GM10248 (cell line): ENCODE data around the gene SEMA7A.

Experiments used
- CTCF ChIA-PET: fragments of 300-600 bp; sonication (Branson Sonifier 250); formaldehyde crosslinking; extraction: SDS; loops from one replicate; lab custom pipeline; 2021; ENCODE audit warnings: antibody characterized with exemption; lab: Yijun Ruan, JAX
- POLR2A ChIA-PET: fragments of 350-650 bp; sonication (Branson Sonifier 250); formaldehyde crosslinking; extraction: SDS; loops from one replicate; lab custom pipeline; 2020; ENCODE audit warnings: antibody characterized with exemption; lab: Yijun Ruan, JAX
- DNase-seq: peaks from one replicate; pipeline ENCODE4 v3.0.0; 2012; ENCODE audit errors: extremely low spot score
- CTCF ChIP-seq: IDR thresholded peaks from 2 replicates; pipeline ENCODE4 v1.5.1; 2012; ENCODE audit warnings: mild to moderate bottlenecking, low read depth; ENCODE audit errors: extremely low read depth, missing control alignments, control extremely low read depth

Gene SEMA7A

GRCh38 chr15:74402873-74403587 lies 30.7 kb downstream of the SEMA7A start:
- DNase-seq = peak; percentile 79
- no peak for TF ChIP-seq CTCF
- CTCF ChIA-PET = interaction anchor here (0.9 to 14.7 kb wide), 13 partner anchors 9 to 142 kb away, joined by 3 to 160 read pairs (median 4); partner anchors contain the start of gene SEMA7A
- POLR2A ChIA-PET = interaction anchor here (0.7 to 3.7 kb wide), 11 partner anchors 8 to 138 kb away, joined by 3 to 29 read pairs (median 6); partner anchors contain the start of gene SEMA7A

DNA sequence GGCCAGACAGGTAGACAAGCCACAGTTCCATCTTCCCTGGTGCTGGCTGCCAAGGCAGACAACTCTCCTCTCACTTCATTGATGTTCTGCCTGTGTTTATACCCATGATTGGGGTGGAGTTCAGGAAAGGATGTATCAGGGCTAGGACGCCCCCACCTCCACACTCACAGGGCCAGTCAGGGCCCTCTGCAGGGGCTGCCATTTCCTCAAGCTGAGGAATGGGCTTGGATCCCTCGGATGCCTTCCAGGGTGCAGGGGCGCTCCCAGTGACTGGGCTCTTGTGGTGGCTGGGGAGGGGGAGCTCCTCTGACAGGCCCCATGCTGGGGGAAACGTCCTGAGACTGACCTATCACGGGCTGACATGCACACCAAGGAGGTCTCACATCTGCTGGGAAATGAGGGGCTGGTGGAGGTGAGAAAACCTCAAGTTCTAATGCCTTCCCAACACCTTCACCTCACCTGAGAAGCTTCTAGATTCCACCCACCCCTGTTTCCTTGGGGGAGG lies 31.4 kb downstream of the SEMA7A start:
- ChIA-PET CTCF (interaction anchor here (0.9 to 14.7 kb wide), 11 partner anchors 10 to 143 kb away, joined by 3 to 160 read pairs (median 5); partner anchors contain the start of gene SEMA7A), POLR2A (interaction anchor here (1.1 to 3.7 kb wide), 9 partner anchors 9 to 31 kb away, joined by 3 to 29 read pairs (median 7); partner anchors contain the start of gene SEMA7A)
- TF ChIP-seq CTCF = no peak
- DNase-seq = no peak

- ChIA-PET POLR2A (interaction anchor here (1.0 to 3.7 kb wide), 4 partner anchors 10 to 30 kb away, joined by 4 to 19 read pairs (median 6); no protein-coding TSS in a partner anchor), CTCF (interaction anchor here (1.3 to 14.7 kb wide), 7 partner anchors 9 to 31 kb away, joined by 4 to 160 read pairs (median 5); partner anchors contain the start of gene SEMA7A)
- TF ChIP-seq CTCF = no peak
- no peak for DNase-seq
Measured at GRCh38 chr15:74400915-74401757, 32.6 kb downstream of the SEMA7A start.

GRCh38 chr15:74400313-74400860 lies 33.4 kb downstream of the SEMA7A start:
- no peak for TF ChIP-seq CTCF
- CTCF ChIA-PET = interaction anchor here (1.3 to 14.7 kb wide), 6 partner anchors 8 to 32 kb away, joined by 4 to 160 read pairs (median 6); partner anchors contain the start of gene SEMA7A
- no peak for DNase-seq
- POLR2A ChIA-PET = interaction anchor here (0.7 to 1.2 kb wide), 3 partner anchors 31 to 1936 kb away, joined by 4 to 7 read pairs (median 4); no protein-coding TSS in a partner anchor

- CTCF ChIA-PET = interaction anchor here (1.3 to 14.7 kb wide), 4 partner anchors 11 to 33 kb away, joined by 4 to 160 read pairs (median 82); partner anchors contain the start of gene SEMA7A
- no peak for TF ChIP-seq CTCF
- no peak for DNase-seq
- POLR2A ChIA-PET = interaction anchor here (0.6 to 1.2 kb wide), 4 partner anchors 15 to 1937 kb away, joined by 3 to 7 read pairs (median 4); no protein-coding TSS in a partner anchor
Measured at GRCh38 chr15:74399511-74400312, 34.0 kb downstream of the SEMA7A start.
